SJCRH30 (cell line): ENCODE measurements around the gene CTNNBL1. TPM values are rescaled to one million over a fixed set of nuclear protein-coding genes. Genes with fewer than 3 reads are reported as not detected.

Source experiments
- DNase-seq, 2 experiments: peaks; one replicate each; pipeline ENCODE4 v3.0.0-alpha.2; 2015 to 2020
- H3K27ac ChIP-seq: fragments of 250-450 bp; sonication (Bioruptor Pico); 2 replicates; pipeline ENCODE4 v1.5.1; 2020; ENCODE audit warnings: mild to moderate bottlenecking, moderate library complexity
- H3K27me3 ChIP-seq: fragments of 250-450 bp; sonication (Bioruptor Pico); 2 replicates; pipeline ENCODE4 v1.5.1; 2020; ENCODE audit warnings: mild to moderate bottlenecking, moderate library complexity
- H3K36me3 ChIP-seq: fragments of 250-450 bp; sonication (Bioruptor Pico); 2 replicates; pipeline ENCODE4 v1.5.1; 2020; ENCODE audit warnings: mild to moderate bottlenecking, moderate library complexity
- H3K4me1 ChIP-seq: fragments of 250-450 bp; sonication (Bioruptor Pico); 2 replicates; pipeline ENCODE4 v1.5.1; 2020; ENCODE audit warnings: mild to moderate bottlenecking, moderate library complexity
- H3K4me3 ChIP-seq: fragments of 250-450 bp; sonication (Bioruptor Pico); 2 replicates; pipeline ENCODE4 v1.5.1; 2020; ENCODE audit warnings: mild to moderate bottlenecking, moderate library complexity
- H3K9me3 ChIP-seq: fragments of 250-450 bp; sonication (Bioruptor Pico); replicated peaks from 2 replicates; pipeline ENCODE4 v1.5.1; 2020; ENCODE audit warnings: mild to moderate bottlenecking, moderate library complexity
- total RNA-seq: library from RNA; depleted of rRNA; stranded (reverse); fragments of >200 nt; shearing (Covaris generic); gene quantifications from 2 replicates; pipeline ENCODE4 v1.2.3, GENCODE V29; 2014

CTNNBL1 gene
- total RNA-seq, 1 experiment from 2014 or later = 89.5 TPM

GRCh38 chr20:37836926-37837325, 143.1 kb downstream of the CTNNBL1 start:
- H3K27ac ChIP-seq = no peak overlapping the region
- peaks cover under 1% of the 10 kb centered on the region; the same call in 1 of the 2 replicates for H3K36me3 ChIP-seq
- no peak overlapping the region for H3K4me3 ChIP-seq
- H3K9me3 ChIP-seq = no peaks in the 10 kb centered on the region
- H3K27me3 ChIP-seq = no peaks in the 10 kb centered on the region
- no peak for DNase-seq
- H3K4me1 ChIP-seq = no peaks in the 10 kb centered on the region; the same call in 1 of the 2 replicates

GRCh38 chr20:37837924-37838323, 144.1 kb downstream of the CTNNBL1 start:
- no peak for DNase-seq
- no peak overlapping the region for H3K27ac ChIP-seq
- H3K27me3 ChIP-seq = no peaks in the 10 kb centered on the region
- no peaks in the 10 kb centered on the region for H3K9me3 ChIP-seq
- H3K36me3 ChIP-seq = peaks cover 4% of the 10 kb centered on the region
- H3K4me1 ChIP-seq = no peaks in the 10 kb centered on the region; the same call in 1 of the 2 replicates
- H3K4me3 ChIP-seq = no peak overlapping the region

GRCh38 chr20:37838769-37839431, 145.1 kb downstream of the CTNNBL1 start:
- DNase-seq = no peak

GRCh38 chr20:37839432-37839827, 145.6 kb downstream of the CTNNBL1 start:
- peaks cover 8% of the 10 kb centered on the region for H3K36me3 ChIP-seq
- no peaks in the 10 kb centered on the region for H3K27me3 ChIP-seq
- H3K4me1 ChIP-seq = no peaks in the 10 kb centered on the region; the same call in 1 of the 2 replicates
- no peak overlapping the region for H3K27ac ChIP-seq
- H3K4me3 ChIP-seq = no peak overlapping the region
- peak in 1 of 2 experiments; percentile 26 for DNase-seq
- no peaks in the 10 kb centered on the region for H3K9me3 ChIP-seq

More at GRCh38 chr20:37838769-37839431, 145.1 kb downstream of the CTNNBL1 start:
- Histone ChIP-seq H3K27me3 (no peaks in the 10 kb centered on the region), H3K36me3 (peaks cover 8% of the 10 kb centered on the region), H3K27ac (no peak overlapping the region), H3K9me3 (no peaks in the 10 kb centered on the region), H3K4me1 (no peaks in the 10 kb centered on the region; the same call in 1 of the 2 replicates), H3K4me3 (no peak overlapping the region)

- Histone ChIP-seq H3K9me3 (no peaks in the 10 kb centered on the region), H3K4me3 (no peak overlapping the region), H3K27me3 (no peaks in the 10 kb centered on the region), H3K4me1 (no peaks in the 10 kb centered on the region; the same call in 1 of the 2 replicates), H3K36me3 (peaks cover 8% of the 10 kb centered on the region), H3K27ac (no peak overlapping the region)
- no peak for DNase-seq
These were observed 146.1 kb downstream of the CTNNBL1 start for GRCh38 chr20:37839955-37840354.

- H3K36me3 ChIP-seq = peaks cover 8% of the 10 kb centered on the region
- H3K27me3 ChIP-seq = no peaks in the 10 kb centered on the region
- H3K27ac ChIP-seq = no peak overlapping the region
- H3K4me3 ChIP-seq = no peak overlapping the region
- no peaks in the 10 kb centered on the region for H3K9me3 ChIP-seq
- H3K4me1 ChIP-seq = peaks cover 4% of the 10 kb centered on the region; the same call in 1 of the 2 replicates
- DNase-seq = no peak
These were observed 147.6 kb downstream of the CTNNBL1 start for GRCh38 chr20:37841389-37841788.

GRCh38 chr20:37841971-37842370, 148.1 kb downstream of the CTNNBL1 start:
- H3K4me3 ChIP-seq = no peak overlapping the region
- peaks cover 8% of the 10 kb centered on the region for H3K36me3 ChIP-seq
- H3K4me1 ChIP-seq = peaks cover 4% of the 10 kb centered on the region; the same call in 1 of the 2 replicates
- no peak overlapping the region for H3K27ac ChIP-seq
- no peaks in the 10 kb centered on the region for H3K9me3 ChIP-seq
- H3K27me3 ChIP-seq = no peaks in the 10 kb centered on the region
- no peak for DNase-seq

GRCh38 chr20:37845241-37845681, 151.4 kb downstream of the CTNNBL1 start:
- peak in 1 of 2 experiments; percentile 38 for DNase-seq
- Histone ChIP-seq H3K4me3 (no peak overlapping the region), H3K9me3 (no peaks in the 10 kb centered on the region), H3K27me3 (no peaks in the 10 kb centered on the region), H3K36me3 (peaks cover 13% of the 10 kb centered on the region), H3K27ac (peak overlapping the region; percentile 14; the same call in 1 of the 2 replicates), H3K4me1 (peaks cover 4% of the 10 kb centered on the region; the same call in 1 of the 2 replicates)

GRCh38 chr20:37845878-37846277, 152.0 kb downstream of the CTNNBL1 start:
- no peaks in the 10 kb centered on the region for H3K9me3 ChIP-seq
- peaks cover 4% of the 10 kb centered on the region; the same call in 1 of the 2 replicates for H3K4me1 ChIP-seq
- H3K4me3 ChIP-seq = no peak overlapping the region
- DNase-seq = no peak
- H3K27ac ChIP-seq = no peak overlapping the region; the same call in 1 of the 2 replicates
- H3K27me3 ChIP-seq = no peaks in the 10 kb centered on the region
- peaks cover 16% of the 10 kb centered on the region for H3K36me3 ChIP-seq

- H3K4me1 ChIP-seq = peaks cover 4% of the 10 kb centered on the region; the same call in 1 of the 2 replicates
These were observed 152.7 kb downstream of the CTNNBL1 start for GRCh38 chr20:37846573-37846972.

GRCh38 chr20:37848706-37849105, 154.9 kb downstream of the CTNNBL1 start:
- Histone ChIP-seq H3K27me3 (no peaks in the 10 kb centered on the region), H3K36me3 (peaks cover 7% of the 10 kb centered on the region), H3K27ac (no peak overlapping the region), H3K9me3 (no peaks in the 10 kb centered on the region), H3K4me1 (peaks cover 4% of the 10 kb centered on the region; the same call in 1 of the 2 replicates), H3K4me3 (no peak overlapping the region)
- no peak for DNase-seq

More at GRCh38 chr20:37846573-37846972, 152.7 kb downstream of the CTNNBL1 start:
- Histone ChIP-seq H3K4me3 (no peak overlapping the region), H3K27me3 (no peaks in the 10 kb centered on the region), H3K36me3 (peaks cover 16% of the 10 kb centered on the region), H3K9me3 (no peaks in the 10 kb centered on the region), H3K27ac (no peak overlapping the region)
- DNase-seq = no peak

- peaks cover 4% of the 10 kb centered on the region; the same call in 1 of the 2 replicates for H3K4me1 ChIP-seq
- no peaks in the 10 kb centered on the region for H3K9me3 ChIP-seq
- H3K27me3 ChIP-seq = no peaks in the 10 kb centered on the region
- DNase-seq = no peak
- H3K4me3 ChIP-seq = no peak overlapping the region
- no peak overlapping the region for H3K27ac ChIP-seq
- peaks cover 7% of the 10 kb centered on the region for H3K36me3 ChIP-seq
These were observed 155.3 kb downstream of the CTNNBL1 start for GRCh38 chr20:37849156-37849555.

GRCh38 chr20:37849566-37849965, 155.7 kb downstream of the CTNNBL1 start:
- no peak overlapping the region for H3K4me3 ChIP-seq
- no peak for DNase-seq
- H3K36me3 ChIP-seq = peaks cover 7% of the 10 kb centered on the region
- no peak overlapping the region for H3K27ac ChIP-seq
- H3K9me3 ChIP-seq = no peaks in the 10 kb centered on the region
- H3K4me1 ChIP-seq = peaks cover 4% of the 10 kb centered on the region; the same call in 1 of the 2 replicates
- no peaks in the 10 kb centered on the region for H3K27me3 ChIP-seq

GRCh38 chr20:37850036-37850592, 156.3 kb downstream of the CTNNBL1 start:
- Histone ChIP-seq H3K4me3 (no peak overlapping the region), H3K27ac (no peak overlapping the region), H3K9me3 (no peaks in the 10 kb centered on the region), H3K36me3 (peaks cover 7% of the 10 kb centered on the region), H3K4me1 (peaks cover 4% of the 10 kb centered on the region; the same call in 1 of the 2 replicates), H3K27me3 (no peaks in the 10 kb centered on the region)
- DNase-seq = no peak

- DNase-seq = peak in 1 of 2 experiments; percentile 27
- Histone ChIP-seq H3K27ac (no peak overlapping the region), H3K4me3 (no peak overlapping the region), H3K36me3 (peaks cover 7% of the 10 kb centered on the region), H3K4me1 (no peaks in the 10 kb centered on the region), H3K9me3 (no peaks in the 10 kb centered on the region), H3K27me3 (no peaks in the 10 kb centered on the region)
These were observed 157.0 kb downstream of the CTNNBL1 start for GRCh38 chr20:37850724-37851355.
